WERI-Rb-1 (cell line): ENCODE results near the gene OR10G3.

Experiments used
- DNase-seq: peaks from one replicate; pipeline ENCODE4 v3.0.0-alpha.2; 2020
- H3K27ac ChIP-seq: fragments of 250-450 bp; sonication (Bioruptor Pico); 2 replicates; pipeline ENCODE4 v1.5.1; 2020; ENCODE audit warnings: mild to moderate bottlenecking, moderate library complexity
- H3K27me3 ChIP-seq: fragments of 250-450 bp; sonication (Bioruptor Pico); 2 replicates; pipeline ENCODE4 v1.5.1; 2021; ENCODE audit warnings: mild to moderate bottlenecking, low read depth, moderate library complexity; ENCODE audit not compliant: insufficient read depth, severe bottlenecking
- H3K36me3 ChIP-seq: fragments of 250-450 bp; sonication (Bioruptor Pico); 2 replicates; pipeline ENCODE4 v1.5.1; 2020; ENCODE audit warnings: mild to moderate bottlenecking, moderate library complexity
- H3K4me3 ChIP-seq: 2 replicates; pipeline ENCODE4 v1.5.1; 2011; ENCODE audit warnings: low read depth, mild to moderate bottlenecking, control low read depth, low read length
- H3K9me3 ChIP-seq: fragments of 250-450 bp; sonication (Bioruptor Pico); 2 replicates; pipeline ENCODE4 v1.5.1; 2021; ENCODE audit warnings: mild to moderate bottlenecking, moderate library complexity; ENCODE audit not compliant: severe bottlenecking
- TF ChIP-seq, protein P1 (sequence below): IDR thresholded peaks from 2 replicates; pipeline ENCODE4 v1.5.1; 2011; ENCODE audit warnings: low read depth, mild to moderate bottlenecking, control low read depth, inconsistent platforms, low read length

Gene OR10G3

DNA sequence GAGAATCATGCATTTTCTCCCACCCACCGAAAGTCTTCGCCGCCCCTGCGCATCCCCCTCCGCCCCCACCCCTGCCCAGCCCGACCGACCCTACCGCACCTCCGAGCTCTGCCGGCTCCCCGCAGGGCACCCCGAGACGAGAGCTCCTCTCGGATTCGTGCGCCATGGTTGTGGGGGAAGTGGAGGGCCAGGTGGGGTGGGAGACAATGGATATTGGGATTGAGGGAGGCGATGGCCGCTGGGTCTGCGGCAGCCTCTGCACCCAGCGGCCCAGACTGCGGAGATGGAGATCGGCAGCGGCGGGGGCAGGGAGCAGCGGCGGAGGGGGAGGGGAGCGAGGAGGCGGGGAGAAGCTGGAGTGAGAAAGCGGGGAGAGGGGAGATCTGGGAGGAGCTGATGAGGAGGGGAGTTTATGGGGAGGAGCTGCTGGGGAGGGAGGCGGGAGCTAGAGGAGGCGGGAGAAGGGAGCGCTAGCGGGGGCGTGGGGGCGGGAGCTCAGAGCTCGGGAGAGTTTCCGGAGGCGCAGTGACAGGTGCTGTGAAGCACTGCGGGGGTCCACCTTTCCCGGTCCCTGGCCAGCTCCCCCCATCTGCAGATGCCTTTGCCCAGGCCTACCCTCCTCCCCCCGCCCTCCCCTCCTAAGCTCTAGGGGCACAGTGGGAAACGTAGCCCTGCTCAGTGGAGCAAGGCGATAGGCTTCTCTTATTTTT is 53.8 kb downstream of the OR10G3 start, which contains the start of gene SALL2:
Gene SALL2 (minus strand): TSS at position 385 of the 710 bp plus-strand sequence. CDS start 219 bp downstream, at position 166.
- peaks cover 41% of the 10 kb centered on the region for H3K36me3 ChIP-seq
- TF ChIP-seq, protein P1, sequence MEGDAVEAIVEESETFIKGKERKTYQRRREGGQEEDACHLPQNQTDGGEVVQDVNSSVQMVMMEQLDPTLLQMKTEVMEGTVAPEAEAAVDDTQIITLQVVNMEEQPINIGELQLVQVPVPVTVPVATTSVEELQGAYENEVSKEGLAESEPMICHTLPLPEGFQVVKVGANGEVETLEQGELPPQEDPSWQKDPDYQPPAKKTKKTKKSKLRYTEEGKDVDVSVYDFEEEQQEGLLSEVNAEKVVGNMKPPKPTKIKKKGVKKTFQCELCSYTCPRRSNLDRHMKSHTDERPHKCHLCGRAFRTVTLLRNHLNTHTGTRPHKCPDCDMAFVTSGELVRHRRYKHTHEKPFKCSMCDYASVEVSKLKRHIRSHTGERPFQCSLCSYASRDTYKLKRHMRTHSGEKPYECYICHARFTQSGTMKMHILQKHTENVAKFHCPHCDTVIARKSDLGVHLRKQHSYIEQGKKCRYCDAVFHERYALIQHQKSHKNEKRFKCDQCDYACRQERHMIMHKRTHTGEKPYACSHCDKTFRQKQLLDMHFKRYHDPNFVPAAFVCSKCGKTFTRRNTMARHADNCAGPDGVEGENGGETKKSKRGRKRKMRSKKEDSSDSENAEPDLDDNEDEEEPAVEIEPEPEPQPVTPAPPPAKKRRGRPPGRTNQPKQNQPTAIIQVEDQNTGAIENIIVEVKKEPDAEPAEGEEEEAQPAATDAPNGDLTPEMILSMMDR: no peak
- no peaks in the 10 kb centered on the region for H3K9me3 ChIP-seq
- H3K4me3 ChIP-seq: peak within 1 kb of the TSS; percentile 83
- peak within 1 kb of the TSS; percentile 97 for H3K27ac ChIP-seq
- no peaks in the 10 kb centered on the region for H3K27me3 ChIP-seq
- DNase-seq: peak; percentile 97

DNA sequence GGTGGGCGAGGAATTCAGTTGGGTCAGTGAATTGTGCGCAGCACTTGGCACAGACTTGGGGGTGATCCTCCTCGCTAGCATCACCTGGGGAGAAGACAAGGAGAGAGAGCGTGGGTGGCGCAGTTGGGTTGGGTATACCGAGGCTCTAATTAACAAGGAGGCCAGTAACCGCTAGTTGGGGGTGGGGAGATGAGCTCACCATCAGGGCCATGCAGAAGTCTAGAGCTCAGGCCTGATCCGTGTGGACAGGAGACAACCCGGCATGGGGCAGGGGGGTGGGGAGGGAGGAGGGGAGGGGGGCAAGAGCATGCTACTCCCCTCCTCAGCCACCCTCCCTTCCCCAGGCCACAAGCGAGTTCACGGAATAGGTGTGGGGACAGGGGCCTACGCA is 54.3 kb downstream of the OR10G3 start:
- peak overlapping the region; percentile 83 for H3K4me3 ChIP-seq
- DNase-seq: peak; percentile 75
- TF ChIP-seq, protein P1: no peak

DNA sequence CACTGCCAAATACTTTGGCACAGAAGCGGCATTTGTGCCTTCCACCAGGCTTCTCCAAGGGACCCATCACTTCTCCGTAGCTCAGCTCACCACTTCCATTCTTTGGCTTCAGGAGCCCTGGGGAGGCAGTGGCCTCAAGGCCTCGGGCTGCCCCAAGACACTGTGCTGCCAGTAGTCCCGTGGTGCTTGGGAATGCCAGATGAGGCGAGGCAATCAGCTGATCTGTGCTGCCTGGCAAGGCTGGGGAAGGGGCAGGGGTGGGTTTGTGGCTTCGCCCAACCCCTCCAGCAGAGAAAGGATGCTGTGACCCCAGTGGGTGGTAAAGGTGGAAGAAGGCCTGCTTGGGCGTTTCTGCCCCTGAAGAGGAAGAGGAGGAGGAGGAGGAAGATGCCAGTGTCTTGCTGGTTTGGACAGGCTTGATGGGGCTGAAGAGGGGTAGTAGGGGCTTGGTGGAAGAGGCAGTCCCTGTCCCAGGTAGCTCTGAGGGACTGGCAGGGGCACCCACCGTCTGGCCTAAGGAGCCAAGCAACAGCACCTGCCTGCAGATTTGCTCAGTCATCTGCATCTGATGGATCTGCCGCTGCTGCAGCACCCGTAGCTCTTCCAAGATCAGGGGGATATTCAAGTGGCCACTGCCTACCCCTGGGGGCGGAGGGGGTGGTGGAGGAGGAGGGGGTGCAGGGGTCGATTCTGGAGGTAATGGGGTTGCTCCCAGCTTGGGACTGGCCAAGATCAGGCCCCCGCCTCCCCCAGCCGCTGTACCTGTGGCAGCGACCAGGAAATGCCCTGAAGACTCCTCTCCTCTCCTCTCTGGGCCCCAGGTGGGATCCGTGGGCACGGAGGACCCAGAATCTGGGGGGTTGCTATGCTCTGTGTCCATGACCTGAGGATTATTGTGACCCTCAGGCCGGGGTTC is 55.0 kb downstream of the OR10G3 start:
- TF ChIP-seq, protein P1: no peak

More for the DNA sequence above, 54.3 kb downstream of the OR10G3 start:
- Histone ChIP-seq H3K27me3 (no peaks in the 10 kb centered on the region), H3K27ac (peak overlapping the region; percentile 97), H3K36me3 (peaks cover 41% of the 10 kb centered on the region), H3K9me3 (no peaks in the 10 kb centered on the region)

DNA sequence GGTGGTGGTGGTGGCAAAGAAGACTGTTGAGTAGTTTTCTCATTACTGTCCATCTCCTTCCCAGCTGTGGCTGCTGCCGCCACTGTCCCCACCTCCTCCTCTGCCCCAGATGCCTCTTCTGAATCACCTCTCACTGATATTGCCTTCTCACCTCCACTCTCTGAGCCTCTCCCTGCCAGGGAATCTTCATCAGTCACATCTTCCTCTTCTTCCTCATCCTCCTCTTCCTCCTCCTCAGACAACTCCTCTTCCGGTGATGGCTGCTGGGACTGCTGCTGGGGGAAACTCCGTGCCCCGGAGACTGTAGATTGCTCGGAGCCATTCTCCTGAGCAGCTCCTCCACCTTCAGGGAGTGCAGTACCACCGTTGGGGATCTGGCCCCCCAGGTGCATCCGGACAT is 56.7 kb downstream of the OR10G3 start:
- Histone ChIP-seq H3K27me3 (no peaks in the 10 kb centered on the region), H3K36me3 (peaks cover 41% of the 10 kb centered on the region), H3K27ac (no peak overlapping the region), H3K9me3 (no peaks in the 10 kb centered on the region), H3K4me3 (no peak overlapping the region)
- no peak for DNase-seq
- TF ChIP-seq, protein P1: no peak

More for the DNA sequence above, 55.0 kb downstream of the OR10G3 start:
- Histone ChIP-seq H3K36me3 (peaks cover 41% of the 10 kb centered on the region), H3K27me3 (no peaks in the 10 kb centered on the region), H3K27ac (peak overlapping the region; percentile 97), H3K4me3 (peak overlapping the region; percentile 83), H3K9me3 (no peaks in the 10 kb centered on the region)
- DNase-seq: no peak

DNA sequence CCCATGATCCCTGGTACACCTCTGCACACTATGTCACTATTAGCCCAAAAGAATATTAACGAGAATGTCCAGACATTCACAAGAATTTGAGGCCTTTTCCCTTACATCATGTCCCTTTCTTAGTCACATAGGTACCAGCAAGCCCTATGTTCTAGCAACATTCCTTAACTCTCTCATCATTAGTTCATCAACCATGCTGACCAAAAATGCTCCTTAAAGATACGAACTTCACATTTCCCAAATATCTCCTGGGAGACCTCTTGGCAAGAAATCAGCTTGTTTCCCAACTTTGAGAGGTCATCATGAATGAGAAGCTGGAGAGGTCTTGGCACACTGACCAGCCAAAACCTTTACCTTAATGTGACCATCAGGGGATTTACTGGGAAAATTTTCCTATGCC is 58.4 kb downstream of the OR10G3 start:
- no peaks in the 10 kb centered on the region for H3K9me3 ChIP-seq
- peaks cover 41% of the 10 kb centered on the region for H3K36me3 ChIP-seq
- DNase-seq: no peak
- no peaks in the 10 kb centered on the region for H3K27me3 ChIP-seq
- no peak overlapping the region for H3K4me3 ChIP-seq
- no peak overlapping the region for H3K27ac ChIP-seq
- TF ChIP-seq, protein P1: no peak
